HepG2 (cell line): ENCODE measurements around the gene ST3GAL4. TPM values are rescaled to one million over a fixed set of nuclear protein-coding genes. Genes with fewer than 3 reads are reported as not detected.

Source experiments
- ATAC-seq: fragments of 200-7000 bp; cut with Tn5 transposase; 3 replicates; pipeline ENCODE4 v1.9.1; 2020; ENCODE audit warnings: mild to moderate bottlenecking, moderate library complexity
- BruUV-seq: library from RNA; stranded (reverse); fragments of 400-500 nt; replicated peaks from 2 replicates; lab custom pipeline; 2021; lab: Mats Ljungman, UMichigan
- CTCF ChIA-PET: fragments of 300-600 bp; formaldehyde crosslinking; extraction: SDS; loops from one replicate; lab custom pipeline; 2021; ENCODE audit warnings: low total read pairs, inconsistent platforms, low intra/inter-chr PET ratio; lab: Yijun Ruan, JAX
- POLR2A ChIA-PET: fragments of 350-600 bp; sonication (Branson Sonifier 250); formaldehyde crosslinking; loops from one replicate; lab custom pipeline; 2020; ENCODE audit warnings: antibody characterized with exemption, inconsistent platforms; lab: Yijun Ruan, JAX
- DNase-seq: peaks from one replicate; pipeline ENCODE4 v3.0.0-alpha.2; 2015; ENCODE audit warnings: low spot score
- FAIRE-seq: peaks from 3 replicates; lab custom pipeline; 2011; peaks lifted over from hg19 to GRCh38; lab: Jason Lieb, UNC
- H2AFZ ChIP-seq: one replicate; pipeline ENCODE4 v1.6.1; 2011; ENCODE audit warnings: low read length, inconsistent platforms
- H3K27ac ChIP-seq: fragments of 300-600 bp; 3 replicates; pipeline ENCODE4 v1.8.0; 2011; ENCODE audit warnings: mixed run types, mild to moderate bottlenecking, mixed read lengths, low read length, inconsistent platforms; ENCODE audit not compliant: insufficient read depth; ENCODE audit errors: extremely low read length
- H3K27me3 ChIP-seq, 2 experiments: fragments of 200-600 bp in 1 of 2; 2 replicates in 1 of 2; 3 replicates in 1 of 2; pipeline versions ENCODE4 v1.6.0 to v1.8.0; 2011; ENCODE audit warnings: low read length in 2 of 2, mild to moderate bottlenecking in 2 of 2, moderate library complexity in 2 of 2, inconsistent platforms in 1 of 2; ENCODE audit not compliant: insufficient read depth in 2 of 2, control insufficient read depth in 1 of 2
- H3K36me3 ChIP-seq, 2 experiments: fragments of 200-600 bp in 1 of 2; replicated peaks in 1 of 2; 2 replicates in 1 of 2; 3 replicates in 1 of 2; pipeline versions ENCODE4 v1.5.1 to v1.8.0; 2011; ENCODE audit warnings: low read length in 2 of 2, inconsistent platforms in 1 of 2; ENCODE audit not compliant: insufficient read depth in 2 of 2, control insufficient read depth in 1 of 2
- H3K4me1 ChIP-seq: 2 replicates; pipeline ENCODE4 v1.5.1; 2012; ENCODE audit warnings: low read length, inconsistent platforms; ENCODE audit not compliant: insufficient read depth
- H3K4me2 ChIP-seq: 2 replicates; pipeline ENCODE4 v1.6.0; 2011; ENCODE audit warnings: low read depth, low read length, inconsistent platforms
- H3K4me3 ChIP-seq, 3 experiments: fragments of 200-600 bp in 1 of 3; sonication (generic), shearing (Covaris generic) in 1 of 3; replicated peaks in 1 of 3; 2 replicates each; pipeline ENCODE4 v1.5.1; 2011 to 2016; ENCODE audit warnings: low read length in 3 of 3, inconsistent platforms in 2 of 3, low read depth in 2 of 3, mild to moderate bottlenecking in 2 of 3, control low read depth in 1 of 3, mixed read lengths in 1 of 3; ENCODE audit not compliant: insufficient read depth in 1 of 3
- H3K79me2 ChIP-seq: one replicate; pipeline ENCODE4 v1.6.1; 2011; ENCODE audit warnings: low read length, inconsistent platforms; ENCODE audit not compliant: insufficient read depth
- H3K9ac ChIP-seq: 2 replicates; pipeline ENCODE4 v1.6.0; 2011; ENCODE audit warnings: mild to moderate bottlenecking, low read depth, low read length, inconsistent platforms; ENCODE audit not compliant: insufficient read depth
- H3K9me3 ChIP-seq: 2 replicates; pipeline ENCODE4 v1.5.1; 2012; ENCODE audit warnings: mild to moderate bottlenecking, low read length
- H4K20me1 ChIP-seq: 2 replicates; pipeline ENCODE4 v1.6.0; 2011; ENCODE audit warnings: inconsistent platforms, mild to moderate bottlenecking, low read length, moderate library complexity; ENCODE audit not compliant: insufficient read depth
- GTF2F1 ChIP-seq: fragments of 150-350 bp; IDR thresholded peaks from 2 replicates; pipeline ENCODE4 v1.6.1; 2014; ENCODE audit warnings: low read length
- JUNB ChIP-seq: sonication (generic); formaldehyde crosslinking; IDR thresholded peaks from 2 replicates; pipeline ENCODE4 v1.8.0; 2022; ENCODE audit warnings: missing genetic modification reagents, mild to moderate bottlenecking, borderline replicate concordance
- PAF1 ChIP-seq: IDR thresholded peaks from 2 replicates; pipeline ENCODE4 v1.6.1; 2016; ENCODE audit warnings: missing genetic modification reagents, missing compliant biosample characterization
- UBTF ChIP-seq: sonication (generic); formaldehyde crosslinking; IDR thresholded peaks from 2 replicates; pipeline ENCODE4 v1.4.0; 2020; ENCODE audit warnings: mild to moderate bottlenecking, missing genetic modification reagents
- YEATS2 ChIP-seq: sonication (generic); formaldehyde crosslinking; IDR thresholded peaks from 2 replicates; pipeline ENCODE4 v1.4.0; 2020; ENCODE audit warnings: missing genetic modification reagents, borderline replicate concordance
- ZC3H13 ChIP-seq: sonication (generic); formaldehyde crosslinking; IDR thresholded peaks from 2 replicates; pipeline ENCODE4 v1.8.1; 2023; ENCODE audit warnings: mild to moderate bottlenecking, missing genetic modification reagents, moderate library complexity
- ZHX2 ChIP-seq, 2 experiments: sonication (generic) in 1 of 2; formaldehyde crosslinking in 1 of 2; IDR thresholded peaks; 2 replicates each; pipeline versions ENCODE4 v1.6.1 to v1.9.0; 2014 to 2022; ENCODE audit warnings: antibody characterized with exemption in 1 of 2, borderline replicate concordance in 1 of 2, inconsistent platforms in 1 of 2, low read depth in 1 of 2, missing genetic modification reagents in 1 of 2
- ZNF501 ChIP-seq: sonication (generic); formaldehyde crosslinking; IDR thresholded peaks from 2 replicates; pipeline ENCODE4 v1.5.1; 2020; ENCODE audit warnings: mild to moderate bottlenecking, moderate library complexity, missing genetic modification reagents
- ZNF512 ChIP-seq: sonication (generic); formaldehyde crosslinking; IDR thresholded peaks from 2 replicates; pipeline ENCODE4 v1.4.0; 2020; ENCODE audit warnings: mild to moderate bottlenecking, missing genetic modification reagents
- WGBS: methylation state at CpG from one replicate; pipeline ENCODE4 v1.1.6; 2017; ENCODE audit warnings: low lambda C conversion rate; 5-methylcytosine and 5-hydroxymethylcytosine counted together
- in situ Hi-C: cut with HindIII; loops from 2 replicates; pipeline ENCODE4 v1.10.0; 2017; ENCODE audit warnings: low pct_unique_long_range_greater_than_20kb; ENCODE audit not compliant: extremely low pct_ligation_motif_present
- intact Hi-C: fragments of 100-400 bp; cut with micrococcal nuclease; formaldehyde crosslinking; loops from one replicate; pipeline ENCODE4 v1.10.0; 2022; ENCODE audit not compliant: unreplicated experiment
- polyA plus RNA-seq, 8 experiments: library from polyadenylated mRNA; depleted of rRNA in 3 of 8; stranded (reverse) in 7 of 8; unstranded in 1 of 8; fragments of >200 nt; fragmentation: Illumina TruSeq in 4 of 8; extraction: Trizol in 4 of 8; gene quantifications; 2 replicates each; pipeline versions ENCODE4 v1.2.1 to v1.2.3, GENCODE V29; 2011 to 2016; ENCODE audit warnings: low read depth in 4 of 8, missing spikeins in 1 of 8, mixed read lengths in 1 of 8; ENCODE audit not compliant: insufficient read depth in 1 of 8
- total RNA-seq, 5 experiments: library from RNA; depleted of rRNA; stranded (reverse); fragments of >200 nt; fragmentation: Illumina TruSeq; extraction: Trizol; gene quantifications; 2 replicates each; pipeline ENCODE4 v1.2.3, GENCODE V29; 2016; ENCODE audit warnings: low read depth in 1 of 5

Gene ST3GAL4
- total and polyA plus RNA-seq, 2 of the 13 experiments (the other 11 are each of a cell fraction or from before 2014, with no cell fraction given), result 9.1 to 13.3 TPM

- no peak for TF ChIP-seq PAF1
- no peak for TF ChIP-seq JUNB
- no peak for TF ChIP-seq ZC3H13 (CRISPR knock-in tag)
Measured at GRCh38 chr11:126387857-126388256, 32.4 kb downstream of the ST3GAL4 start (continued).

DNA sequence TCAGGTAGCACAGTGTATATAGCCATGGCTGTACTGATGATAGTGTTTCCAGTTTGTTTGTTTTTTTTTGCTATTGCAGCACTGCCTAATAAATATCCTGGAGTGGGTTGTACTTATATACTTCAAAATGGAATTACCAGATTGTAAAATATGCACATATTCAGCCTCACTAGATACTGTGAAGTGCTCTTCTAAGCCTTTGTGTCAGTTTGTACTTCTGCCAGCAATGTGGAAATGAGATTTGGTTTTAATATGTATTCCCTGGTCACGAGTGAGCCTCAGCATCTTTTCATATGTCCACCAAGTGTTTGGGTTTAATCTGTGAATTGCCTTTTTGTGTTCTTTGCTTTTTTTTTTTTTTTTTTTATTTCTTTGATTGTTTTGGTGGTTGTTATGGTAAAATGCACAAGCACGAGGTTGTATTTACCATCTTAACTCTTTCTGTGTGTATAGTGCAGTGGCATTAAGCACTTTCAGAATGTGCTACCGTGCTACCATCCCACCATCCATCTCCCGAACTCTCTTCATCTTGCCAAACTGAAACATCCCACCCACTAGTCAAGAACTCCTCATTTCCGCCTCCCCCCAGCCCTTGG, 34.9 kb downstream of the ST3GAL4 start:
- ChIA-PET POLR2A (no interaction called here), CTCF (no interaction called here)
- Histone ChIP-seq H3K4me1 (no peaks in the 10 kb centered on the region), H3K79me2 (peaks cover 2% of the 10 kb centered on the region), H4K20me1 (no peaks in the 10 kb centered on the region), H3K4me3 (no peak overlapping the region), H3K4me2 (no peak overlapping the region), H2AFZ (no peak overlapping the region), H3K9me3 (no peaks in the 10 kb centered on the region), H3K27me3 (no peaks in the 10 kb centered on the region), H3K27ac (no peak overlapping the region), H3K36me3 (no peaks in the 10 kb centered on the region), H3K9ac (no peak overlapping the region)
- in situ Hi-C loops, result no loop called here
- ATAC-seq (no peak), DNase-seq (no peak), FAIRE-seq (no peak)
- TF ChIP-seq GTF2F1 (no peak), ZNF501 (CRISPR knock-in tag) (no peak), ZNF512 (CRISPR knock-in tag) (no peak), UBTF (CRISPR knock-in tag) (no peak), YEATS2 (no peak), ZHX2 (IDR thresholded peaks at IDR 0.05; ENCODE audit: low read depth) (no peak), ZHX2 (CRISPR knock-in tag; IDR thresholded peaks at IDR 0.05; ENCODE audit: borderline replicate concordance) (no peak)
- BruUV-seq, result no TSS peak
- intact Hi-C loops, result no loop called here
- 84% methylated on average over 5 of the region's 5 CpGs for WGBS
